K562 (cell line): Measurements from ENCODE around the gene NLGN4Y. TPM values are rescaled to one million over a fixed set of nuclear protein-coding genes. Genes with fewer than 3 reads are reported as not detected.

ENCODE experiments used
- ATAC-seq: fragments of 200-7000 bp; cut with Tn5 transposase; 3 replicates; pipeline ENCODE4 v1.9.1; 2020; ENCODE audit warnings: moderate library complexity
- BruUV-seq: library from RNA; stranded (reverse); fragments of 400-500 nt; replicated peaks from 2 replicates; lab custom pipeline; 2021; lab: Mats Ljungman, UMichigan
- CTCF ChIA-PET: fragments of 300-600 bp; formaldehyde crosslinking; extraction: SDS; loops from one replicate; lab custom pipeline; 2021; ENCODE audit warnings: low intra/inter-chr PET ratio; lab: Yijun Ruan, JAX
- POLR2A ChIA-PET: fragments of 300-600, 350-650 bp; sonication (Branson Sonifier 250); formaldehyde crosslinking; extraction: SDS; loops from one replicate; lab custom pipeline; 2021; ENCODE audit warnings: antibody characterized with exemption, inconsistent platforms; lab: Yijun Ruan, JAX
- DNase-seq, 4 experiments: peaks; one replicate each; pipeline versions ENCODE4 v3.0.0 to v3.0.0-alpha.2; 2011 to 2018; ENCODE audit warnings: low spot score in 3 of 4, mixed read lengths in 3 of 4; ENCODE audit errors: extremely low read depth in 1 of 4
- FAIRE-seq: peaks from 2 replicates; lab custom pipeline; 2011; peaks lifted over from hg19 to GRCh38; lab: Jason Lieb, UNC
- H2AFZ ChIP-seq: 2 replicates; pipeline ENCODE4 v1.6.0; 2011; ENCODE audit warnings: low read depth, low read length, control low read depth, inconsistent platforms
- H3K27ac ChIP-seq: fragments of 200-600 bp; 3 replicates; pipeline ENCODE4 v1.8.0; 2011; ENCODE audit warnings: low read depth, mild to moderate bottlenecking, control low read depth, inconsistent platforms, low read length, moderate library complexity, mixed read lengths; ENCODE audit errors: extremely low read depth
- H3K27me3 ChIP-seq, 2 experiments: fragments of 300-600 bp in 1 of 2; 2 replicates in 1 of 2; 3 replicates in 1 of 2; pipeline versions ENCODE4 v1.6.0 to v1.8.0; 2011; ENCODE audit warnings: inconsistent platforms in 2 of 2, low read length in 2 of 2, mild to moderate bottlenecking in 1 of 2, mixed read lengths in 1 of 2, moderate library complexity in 1 of 2; ENCODE audit not compliant: control insufficient read depth in 2 of 2, insufficient read depth in 2 of 2
- H3K36me3 ChIP-seq: fragments of 300-600 bp; 3 replicates; pipeline ENCODE4 v1.8.0; 2011; ENCODE audit warnings: mild to moderate bottlenecking, low read length, inconsistent platforms; ENCODE audit not compliant: control insufficient read depth, insufficient read depth
- H3K4me1 ChIP-seq, 2 experiments: fragments of 200-600 bp in 1 of 2; replicated peaks in 1 of 2; 2 replicates in 1 of 2; 3 replicates in 1 of 2; pipeline versions ENCODE4 v1.5.1 to v1.8.0; 2011; ENCODE audit warnings: inconsistent platforms in 2 of 2, low read length in 2 of 2, mild to moderate bottlenecking in 1 of 2, mixed read lengths in 1 of 2, moderate library complexity in 1 of 2; ENCODE audit not compliant: control insufficient read depth in 2 of 2, insufficient read depth in 2 of 2
- H3K4me2 ChIP-seq: 2 replicates; pipeline ENCODE4 v1.6.1; 2011; ENCODE audit warnings: low read length, control low read depth, inconsistent platforms, mixed read lengths; ENCODE audit not compliant: insufficient read depth
- H3K4me3 ChIP-seq: fragments of 200-600 bp; sonication (generic), shearing (Covaris generic); 2 replicates; pipeline ENCODE4 v1.5.1; 2016; ENCODE audit warnings: control low read depth, inconsistent platforms
- H3K79me2 ChIP-seq: fragments of 200-600 bp; 3 replicates; pipeline ENCODE4 v1.8.0; 2011; ENCODE audit warnings: low read length, inconsistent platforms; ENCODE audit not compliant: control insufficient read depth, insufficient read depth
- H3K9ac ChIP-seq, 2 experiments: 2 replicates each; pipeline versions ENCODE4 v1.6.0 to v1.6.1; 2011; ENCODE audit warnings: low read depth in 2 of 2, low read length in 2 of 2, control low read depth in 1 of 2, inconsistent platforms in 1 of 2, mild to moderate bottlenecking in 1 of 2, mixed read lengths in 1 of 2; ENCODE audit not compliant: insufficient read depth in 1 of 2
- H3K9me1 ChIP-seq: one replicate; pipeline ENCODE4 v1.6.0; 2011; ENCODE audit warnings: inconsistent platforms, mild to moderate bottlenecking, low read length, moderate library complexity; ENCODE audit not compliant: control insufficient read depth, insufficient read depth
- H3K9me3 ChIP-seq: replicated peaks from 2 replicates; pipeline ENCODE4 v1.5.1; 2011; ENCODE audit warnings: low read depth, low read length, inconsistent platforms; ENCODE audit not compliant: control insufficient read depth, insufficient read depth
- H4K20me1 ChIP-seq: replicated peaks from 2 replicates; pipeline ENCODE4 v1.6.1; 2011; ENCODE audit warnings: low read length, inconsistent platforms, mixed read lengths; ENCODE audit not compliant: control insufficient read depth, insufficient read depth
- HEY1 ChIP-seq: fragments of 250-450 bp; sonication (Bioruptor Pico); IDR thresholded peaks from 2 replicates; pipeline ENCODE4 v1.5.0; 2020; ENCODE audit warnings: mild to moderate bottlenecking, moderate library complexity, borderline replicate concordance
- KDM4B ChIP-seq, 2 experiments: fragments of 450-650 bp in 1 of 2; sonication (generic) in 1 of 2; IDR thresholded peaks; 2 replicates each; pipeline ENCODE4 v1.6.1; 2016 to 2017; ENCODE audit warnings: borderline replicate concordance in 2 of 2, antibody characterized with exemption in 1 of 2, low read depth in 1 of 2, mild to moderate bottlenecking in 1 of 2
- MTA3 ChIP-seq: fragments of 450-650 bp; formaldehyde crosslinking; IDR thresholded peaks from 2 replicates; pipeline ENCODE4 v1.6.1; 2017; ENCODE audit warnings: mild to moderate bottlenecking, borderline replicate concordance
- NBN ChIP-seq: fragments of 450-650 bp; IDR thresholded peaks from 2 replicates; pipeline ENCODE4 v1.6.1; 2016; ENCODE audit warnings: low read depth, mild to moderate bottlenecking
- POLR2H ChIP-seq: IDR thresholded peaks from 2 replicates; pipeline ENCODE4 v1.6.1; 2016; ENCODE audit warnings: missing genetic modification characterization, low read depth, mild to moderate bottlenecking, control low read depth, missing compliant biosample characterization, moderate library complexity
- TRIM25 ChIP-seq: fragments of 450-650 bp; IDR thresholded peaks from 2 replicates; pipeline ENCODE4 v1.7.0; 2016; ENCODE audit warnings: borderline replicate concordance
- ZNF212 ChIP-seq: fragments of 450-650 bp; formaldehyde crosslinking; IDR thresholded peaks from 2 replicates; pipeline ENCODE4 v1.4.0; 2020; ENCODE audit warnings: mild to moderate bottlenecking
- ZNF277 ChIP-seq: fragments of 250-450 bp; sonication (Bioruptor Pico); IDR thresholded peaks from 2 replicates; pipeline ENCODE4 v1.8.0; 2022; ENCODE audit warnings: inconsistent platforms, mild to moderate bottlenecking, moderate library complexity, borderline replicate concordance
- WGBS: fragments of 100-300 bp; shearing (Covaris generic); methylation state at CpG from one replicate; pipeline ENCODE4 v1.1.6; 2016; ENCODE audit warnings: low coverage, mixed read lengths; ENCODE audit not compliant: insufficient coverage; ENCODE audit errors: missing lambda C conversion rate; 5-methylcytosine and 5-hydroxymethylcytosine counted together
- in situ Hi-C: fragments of 300-500 bp; cut with MboI; formaldehyde crosslinking; loops from 4 replicates; pipeline ENCODE4 v1.15.0; 2018; ENCODE audit warnings: inconsistent platforms, mixed read lengths
- intact Hi-C: fragments of 100-400 bp; cut with micrococcal nuclease; formaldehyde crosslinking; loops from 2 replicates; pipeline ENCODE4 v1.14.2; 2022
- polyA plus RNA-seq, 8 experiments: library from polyadenylated mRNA; depleted of rRNA in 4 of 8; stranded (reverse) in 5 of 8; unstranded in 3 of 8; fragments of >200 nt; fragmentation: Nextera tagmentation in 2 of 8; fragmentation: Illumina TruSeq in 1 of 8; extraction: Ambion mirVana in 2 of 8; extraction: Trizol in 1 of 8; gene quantifications; 2 replicates each; pipeline versions ENCODE4 v1.2.1 to v1.2.3, GENCODE V29; 2011 to 2014; ENCODE audit warnings: inconsistent platforms in 1 of 8, missing spikeins in 1 of 8
- total RNA-seq, 7 experiments: library from RNA; depleted of rRNA in 6 of 7; stranded (reverse); fragments of >200 nt in 6 of 7; fragmentation: Illumina TruSeq in 2 of 7; extraction: Trizol in 2 of 7; gene quantifications; 2 replicates each; pipeline versions ENCODE4 v1.2.1 to v1.2.3, GENCODE V29; 2011 to 2021; ENCODE audit warnings: low replicate concordance in 1 of 7
- TF ChIP-seq, protein P1 (sequence below): sonication (generic); formaldehyde crosslinking; IDR thresholded peaks from 2 replicates; pipeline ENCODE4 v1.8.0; 2022; ENCODE audit warnings: missing genetic modification reagents, mild to moderate bottlenecking, borderline replicate concordance
- TF ChIP-seq, protein P2 (sequence below): fragments of 250-450 bp; sonication (Bioruptor Pico); IDR thresholded peaks from 2 replicates; pipeline ENCODE4 v1.5.1; 2021; ENCODE audit warnings: mild to moderate bottlenecking
- TF ChIP-seq, protein P3 (sequence below): sonication (generic); formaldehyde crosslinking; IDR thresholded peaks from 2 replicates; pipeline ENCODE4 v1.4.0; 2020; ENCODE audit warnings: mild to moderate bottlenecking, missing genetic modification reagents

NLGN4Y gene
- total and polyA plus RNA-seq, 9 of the 15 experiments (the other 6 are each of a cell fraction or from before 2014, with no cell fraction given): not detected

GRCh38 chrY:14644157-14644952 lies 120.0 kb downstream of the NLGN4Y start:
- no peaks in the 10 kb centered on the region for H3K4me1 ChIP-seq
- ATAC-seq (no peak), DNase-seq (no peak), FAIRE-seq (no peak)
- H3K9me3 ChIP-seq: no peaks in the 10 kb centered on the region
- H3K4me2 ChIP-seq: no peak overlapping the region
- H2AFZ ChIP-seq: no peak overlapping the region
- BruUV-seq: no TSS peak
- POLR2A ChIA-PET: no interaction called here
- intact Hi-C loops (no loop called here), in situ Hi-C loops (no loop called here)
- H3K9me1 ChIP-seq: no peaks in the 10 kb centered on the region
- no peak overlapping the region for H3K9ac ChIP-seq
- no CpG with 5 or more reads among the region's 6 CpGs for WGBS
- CTCF ChIA-PET: no interaction called here
- H3K4me3 ChIP-seq: no peak overlapping the region
- H4K20me1 ChIP-seq: no peaks in the 10 kb centered on the region
- no peak overlapping the region for H3K27ac ChIP-seq
- no peaks in the 10 kb centered on the region for H3K27me3 ChIP-seq
- H3K36me3 ChIP-seq: no peaks in the 10 kb centered on the region
- no peaks in the 10 kb centered on the region for H3K79me2 ChIP-seq
- TF ChIP-seq, protein P1, sequence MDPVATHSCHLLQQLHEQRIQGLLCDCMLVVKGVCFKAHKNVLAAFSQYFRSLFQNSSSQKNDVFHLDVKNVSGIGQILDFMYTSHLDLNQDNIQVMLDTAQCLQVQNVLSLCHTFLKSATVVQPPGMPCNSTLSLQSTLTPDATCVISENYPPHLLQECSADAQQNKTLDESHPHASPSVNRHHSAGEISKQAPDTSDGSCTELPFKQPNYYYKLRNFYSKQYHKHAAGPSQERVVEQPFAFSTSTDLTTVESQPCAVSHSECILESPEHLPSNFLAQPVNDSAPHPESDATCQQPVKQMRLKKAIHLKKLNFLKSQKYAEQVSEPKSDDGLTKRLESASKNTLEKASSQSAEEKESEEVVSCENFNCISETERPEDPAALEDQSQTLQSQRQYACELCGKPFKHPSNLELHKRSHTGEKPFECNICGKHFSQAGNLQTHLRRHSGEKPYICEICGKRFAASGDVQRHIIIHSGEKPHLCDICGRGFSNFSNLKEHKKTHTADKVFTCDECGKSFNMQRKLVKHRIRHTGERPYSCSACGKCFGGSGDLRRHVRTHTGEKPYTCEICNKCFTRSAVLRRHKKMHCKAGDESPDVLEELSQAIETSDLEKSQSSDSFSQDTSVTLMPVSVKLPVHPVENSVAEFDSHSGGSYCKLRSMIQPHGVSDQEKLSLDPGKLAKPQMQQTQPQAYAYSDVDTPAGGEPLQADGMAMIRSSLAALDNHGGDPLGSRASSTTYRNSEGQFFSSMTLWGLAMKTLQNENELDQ (CRISPR knock-in tag): no peak
- TF ChIP-seq KDM4B (IDR thresholded peaks at IDR 0.05; ENCODE audit: borderline replicate concordance in 2 of 2, low read depth in 1 of 2) (no peak), TRIM25 (no peak), ZNF212 (CRISPR knock-in tag) (no peak), NBN (no peak), ZNF277 (CRISPR knock-in tag) (no peak), POLR2H (tag) (no peak), MTA3 (no peak), HEY1 (CRISPR knock-in tag) (no peak)
- TF ChIP-seq, protein P2, sequence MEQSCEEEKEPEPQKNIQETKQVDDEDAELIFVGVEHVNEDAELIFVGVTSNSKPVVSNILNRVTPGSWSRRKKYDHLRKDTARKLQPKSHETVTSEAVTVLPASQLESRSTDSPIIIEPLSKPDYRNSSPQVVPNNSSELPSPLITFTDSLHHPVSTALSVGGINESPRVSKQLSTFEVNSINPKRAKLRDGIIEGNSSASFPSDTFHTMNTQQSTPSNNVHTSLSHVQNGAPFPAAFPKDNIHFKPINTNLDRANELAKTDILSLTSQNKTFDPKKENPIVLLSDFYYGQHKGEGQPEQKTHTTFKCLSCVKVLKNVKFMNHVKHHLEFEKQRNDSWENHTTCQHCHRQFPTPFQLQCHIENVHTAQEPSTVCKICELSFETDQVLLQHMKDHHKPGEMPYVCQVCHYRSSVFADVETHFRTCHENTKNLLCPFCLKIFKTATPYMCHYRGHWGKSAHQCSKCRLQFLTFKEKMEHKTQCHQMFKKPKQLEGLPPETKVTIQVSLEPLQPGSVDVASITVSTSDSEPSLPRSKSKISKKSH: no peak
- TF ChIP-seq, protein P3, sequence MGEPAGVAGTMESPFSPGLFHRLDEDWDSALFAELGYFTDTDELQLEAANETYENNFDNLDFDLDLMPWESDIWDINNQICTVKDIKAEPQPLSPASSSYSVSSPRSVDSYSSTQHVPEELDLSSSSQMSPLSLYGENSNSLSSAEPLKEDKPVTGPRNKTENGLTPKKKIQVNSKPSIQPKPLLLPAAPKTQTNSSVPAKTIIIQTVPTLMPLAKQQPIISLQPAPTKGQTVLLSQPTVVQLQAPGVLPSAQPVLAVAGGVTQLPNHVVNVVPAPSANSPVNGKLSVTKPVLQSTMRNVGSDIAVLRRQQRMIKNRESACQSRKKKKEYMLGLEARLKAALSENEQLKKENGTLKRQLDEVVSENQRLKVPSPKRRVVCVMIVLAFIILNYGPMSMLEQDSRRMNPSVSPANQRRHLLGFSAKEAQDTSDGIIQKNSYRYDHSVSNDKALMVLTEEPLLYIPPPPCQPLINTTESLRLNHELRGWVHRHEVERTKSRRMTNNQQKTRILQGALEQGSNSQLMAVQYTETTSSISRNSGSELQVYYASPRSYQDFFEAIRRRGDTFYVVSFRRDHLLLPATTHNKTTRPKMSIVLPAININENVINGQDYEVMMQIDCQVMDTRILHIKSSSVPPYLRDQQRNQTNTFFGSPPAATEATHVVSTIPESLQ (CRISPR knock-in tag): no peak
